ENCODE data around the gene TRPC4AP.

TRPC4AP gene

DNA sequence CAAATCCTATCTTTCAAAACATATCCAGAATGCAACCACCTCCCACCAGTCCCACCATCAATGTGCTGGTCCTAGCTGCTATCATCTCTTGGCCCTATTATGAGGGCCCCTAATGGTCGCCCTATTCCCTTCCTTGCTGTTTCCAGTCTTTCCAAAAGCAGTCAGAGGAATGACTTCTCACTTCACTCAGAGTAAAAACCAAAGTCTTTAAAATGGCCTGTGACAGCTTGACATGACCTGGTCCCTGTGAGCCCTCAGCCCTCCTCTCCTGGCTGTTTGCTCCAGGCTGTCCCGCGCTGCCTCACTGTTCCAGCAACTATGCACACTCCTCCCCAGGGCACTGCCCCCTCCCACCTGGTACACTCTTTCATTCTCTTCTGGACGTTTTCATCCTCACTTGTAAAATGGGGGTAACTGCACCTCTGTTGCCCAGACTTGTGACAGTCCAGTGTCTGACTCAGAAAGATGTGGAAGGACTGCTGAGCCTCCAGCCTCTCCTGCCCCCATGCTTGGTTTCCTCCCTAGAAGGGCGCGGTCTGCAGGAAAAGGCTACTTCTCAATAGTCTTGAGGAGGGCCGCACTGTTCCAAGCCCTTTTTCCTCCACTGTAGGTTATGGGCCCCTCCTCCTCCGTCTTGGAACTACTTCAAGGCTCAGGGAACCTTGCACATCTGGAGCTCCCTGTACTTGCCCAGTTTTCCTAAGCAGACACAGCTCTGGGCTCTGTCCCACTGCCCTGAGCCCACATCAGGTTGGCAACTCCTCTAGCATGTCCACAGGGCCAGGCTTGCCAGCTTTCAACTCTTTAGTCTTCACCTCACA lies 72.3 kb downstream of the TRPC4AP start:
- H3K4me3 ChIP-seq (replicated peaks; ENCODE audit: low read depth, low read length) = no peak overlapping the region
- no peak for DNase-seq (ENCODE audit: extremely low read depth, insufficient read length)
- peaks cover 31% of the 10 kb centered on the region for H3K36me3 ChIP-seq (ENCODE audit: control insufficient read depth, insufficient read depth, low read length)
- no peaks in the 10 kb centered on the region for H3K27me3 ChIP-seq (replicated peaks; ENCODE audit: control insufficient read depth, insufficient read depth, low read length)
- TF ChIP-seq, protein P1, sequence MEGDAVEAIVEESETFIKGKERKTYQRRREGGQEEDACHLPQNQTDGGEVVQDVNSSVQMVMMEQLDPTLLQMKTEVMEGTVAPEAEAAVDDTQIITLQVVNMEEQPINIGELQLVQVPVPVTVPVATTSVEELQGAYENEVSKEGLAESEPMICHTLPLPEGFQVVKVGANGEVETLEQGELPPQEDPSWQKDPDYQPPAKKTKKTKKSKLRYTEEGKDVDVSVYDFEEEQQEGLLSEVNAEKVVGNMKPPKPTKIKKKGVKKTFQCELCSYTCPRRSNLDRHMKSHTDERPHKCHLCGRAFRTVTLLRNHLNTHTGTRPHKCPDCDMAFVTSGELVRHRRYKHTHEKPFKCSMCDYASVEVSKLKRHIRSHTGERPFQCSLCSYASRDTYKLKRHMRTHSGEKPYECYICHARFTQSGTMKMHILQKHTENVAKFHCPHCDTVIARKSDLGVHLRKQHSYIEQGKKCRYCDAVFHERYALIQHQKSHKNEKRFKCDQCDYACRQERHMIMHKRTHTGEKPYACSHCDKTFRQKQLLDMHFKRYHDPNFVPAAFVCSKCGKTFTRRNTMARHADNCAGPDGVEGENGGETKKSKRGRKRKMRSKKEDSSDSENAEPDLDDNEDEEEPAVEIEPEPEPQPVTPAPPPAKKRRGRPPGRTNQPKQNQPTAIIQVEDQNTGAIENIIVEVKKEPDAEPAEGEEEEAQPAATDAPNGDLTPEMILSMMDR (IDR thresholded peaks at IDR 0.05; ENCODE audit: insufficient read depth, low read length, poor library complexity, severe bottlenecking) = no peak

DNA sequence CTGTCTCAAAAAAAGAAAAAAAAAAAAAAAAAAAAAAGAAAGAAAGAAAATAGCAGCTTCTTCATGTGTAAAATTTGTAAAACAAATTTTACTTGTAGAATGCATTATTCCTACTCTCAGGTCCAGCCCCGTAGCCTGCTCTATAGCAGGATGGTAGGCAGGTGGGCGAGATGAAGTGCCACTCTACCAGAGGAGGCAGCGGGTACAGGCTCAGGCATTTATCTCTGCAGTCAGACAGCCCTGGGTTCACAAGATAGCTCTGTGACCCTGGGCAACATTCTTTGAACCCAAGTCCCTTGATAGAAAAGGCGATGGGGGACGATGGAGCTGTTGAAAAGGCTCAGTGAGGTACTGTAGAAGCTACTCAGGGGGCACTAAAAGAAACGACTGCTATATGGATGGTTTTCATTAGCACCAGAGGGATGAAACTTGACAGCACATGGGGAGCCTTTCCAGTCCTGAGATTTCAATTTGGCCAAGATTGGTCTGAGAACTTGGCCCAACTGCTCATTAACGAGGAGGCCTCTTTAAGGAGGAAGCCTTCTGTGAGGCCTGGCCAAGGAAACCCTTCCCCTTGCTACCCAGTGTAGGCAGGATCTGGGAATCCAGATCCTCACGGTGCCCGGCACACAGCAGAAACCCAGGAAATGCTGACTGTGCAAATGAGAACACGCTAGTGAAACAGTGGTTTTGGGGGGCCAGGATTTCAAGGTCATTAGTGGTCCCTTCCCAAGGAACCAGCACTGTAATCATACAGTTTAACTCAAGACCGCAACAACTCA lies 73.8 kb downstream of the TRPC4AP start:
- no peaks in the 10 kb centered on the region for H3K27me3 ChIP-seq (replicated peaks; ENCODE audit: control insufficient read depth, insufficient read depth, low read length)
- no peak overlapping the region for H3K4me3 ChIP-seq (replicated peaks; ENCODE audit: low read depth, low read length)
- no peak for DNase-seq (ENCODE audit: extremely low read depth, insufficient read length)
- peaks cover 27% of the 10 kb centered on the region for H3K36me3 ChIP-seq (ENCODE audit: control insufficient read depth, insufficient read depth, low read length)
- TF ChIP-seq, protein P1 (IDR thresholded peaks at IDR 0.05; ENCODE audit: insufficient read depth, low read length, poor library complexity, severe bottlenecking) = no peak

DNA sequence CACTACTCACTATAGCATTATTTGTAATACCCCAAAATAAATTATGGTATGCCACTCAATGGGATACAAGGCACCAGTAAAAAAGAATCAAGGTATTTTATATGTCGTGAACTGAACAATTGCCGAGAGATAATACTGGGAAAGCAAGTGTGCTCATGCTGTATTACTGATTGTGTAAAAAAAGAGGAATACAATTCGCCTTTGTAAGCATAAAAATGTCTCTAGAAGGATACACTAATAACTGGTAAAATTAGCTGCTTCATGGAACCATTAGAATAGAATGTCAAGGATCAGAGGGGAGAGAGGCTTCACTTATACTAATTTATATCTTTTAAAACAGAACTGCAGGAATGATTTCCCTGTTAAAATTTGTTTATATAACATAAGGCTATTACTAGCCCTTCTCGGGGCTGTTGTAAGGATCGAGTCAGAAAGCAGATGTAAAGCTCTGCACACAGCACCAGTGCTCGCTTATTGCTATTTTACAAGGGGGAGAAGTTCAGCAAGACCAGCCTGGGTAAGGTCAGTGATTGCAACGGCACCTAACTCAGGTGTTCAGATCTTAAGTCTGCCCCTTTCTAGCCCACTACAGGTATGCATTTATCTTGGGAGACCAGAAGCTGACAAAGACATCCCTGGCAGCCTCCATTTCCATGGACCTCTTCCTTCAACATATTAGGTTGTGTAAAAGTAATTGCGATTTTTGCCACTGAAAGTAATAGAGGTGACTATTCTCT lies 75.3 kb downstream of the TRPC4AP start:
- TF ChIP-seq, protein P1 (IDR thresholded peaks at IDR 0.05; ENCODE audit: insufficient read depth, low read length, poor library complexity, severe bottlenecking) = no peak
- DNase-seq (ENCODE audit: extremely low read depth, insufficient read length) = no peak
- H3K4me3 ChIP-seq (replicated peaks; ENCODE audit: low read depth, low read length) = no peak overlapping the region
- H3K36me3 ChIP-seq (ENCODE audit: control insufficient read depth, insufficient read depth, low read length) = peaks cover 29% of the 10 kb centered on the region
- H3K27me3 ChIP-seq (replicated peaks; ENCODE audit: control insufficient read depth, insufficient read depth, low read length) = no peaks in the 10 kb centered on the region

DNA sequence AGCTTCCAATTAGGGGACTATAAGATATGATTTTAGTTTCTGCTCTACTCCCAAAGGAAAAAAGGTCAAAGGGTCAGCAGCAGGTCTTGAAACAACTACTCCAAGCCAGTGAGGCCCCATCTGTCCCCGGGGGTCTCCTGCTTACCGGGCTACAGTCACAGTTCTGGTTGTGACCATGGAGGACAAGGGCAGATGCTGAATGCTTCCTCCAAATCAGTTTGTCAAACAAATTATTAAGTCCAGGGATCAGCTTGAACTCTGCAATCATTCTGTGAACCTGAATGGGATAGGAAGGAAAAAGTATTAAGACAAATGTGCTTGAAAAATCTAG lies 76.8 kb downstream of the TRPC4AP start:
- no peak overlapping the region for H3K4me3 ChIP-seq (replicated peaks; ENCODE audit: low read depth, low read length)
- H3K36me3 ChIP-seq (ENCODE audit: control insufficient read depth, insufficient read depth, low read length) = peaks cover 36% of the 10 kb centered on the region
- no peaks in the 10 kb centered on the region for H3K27me3 ChIP-seq (replicated peaks; ENCODE audit: control insufficient read depth, insufficient read depth, low read length)
- DNase-seq (ENCODE audit: extremely low read depth, insufficient read length) = no peak
- TF ChIP-seq, protein P1 (IDR thresholded peaks at IDR 0.05; ENCODE audit: insufficient read depth, low read length, poor library complexity, severe bottlenecking) = no peak

DNA sequence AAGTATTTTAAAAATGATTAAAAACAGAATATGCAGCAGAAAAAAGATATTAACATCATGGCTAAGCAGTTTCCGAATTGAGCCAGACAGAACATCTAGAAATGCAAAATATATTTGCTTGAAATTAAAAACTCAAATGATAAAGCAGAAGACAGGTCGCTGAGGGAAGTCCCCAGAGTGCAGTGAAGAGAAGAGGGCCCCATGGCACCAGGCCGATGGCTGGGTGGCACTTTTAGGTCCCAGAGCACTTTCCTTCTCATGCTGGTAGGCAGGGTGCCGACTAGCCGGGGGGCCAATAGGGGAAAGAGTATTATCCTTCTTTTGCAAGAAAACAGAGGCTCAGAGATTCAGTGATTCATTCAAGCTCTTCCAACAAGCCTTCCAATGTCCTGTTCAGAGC lies 78.1 kb downstream of the TRPC4AP start:
- TF ChIP-seq, protein P1 (IDR thresholded peaks at IDR 0.05; ENCODE audit: insufficient read depth, low read length, poor library complexity, severe bottlenecking) = no peak
- Histone ChIP-seq H3K27me3 (replicated peaks; ENCODE audit: control insufficient read depth, insufficient read depth, low read length) (no peaks in the 10 kb centered on the region), H3K36me3 (ENCODE audit: control insufficient read depth, insufficient read depth, low read length) (peaks cover 37% of the 10 kb centered on the region), H3K4me3 (replicated peaks; ENCODE audit: low read depth, low read length) (no peak overlapping the region)
- no peak for DNase-seq (ENCODE audit: extremely low read depth, insufficient read length)
